CD8-positive, alpha-beta memory T cell (primary cell): ENCODE results near the gene TTC38. TPM values are rescaled to one million over a fixed set of nuclear protein-coding genes. Genes with fewer than 3 reads are reported as not detected.

Source experiments
- CTCF ChIA-PET: fragments of 350-600 bp; sonication (Branson Sonifier 250); formaldehyde crosslinking; loops from one replicate; lab custom pipeline; 2021; ENCODE audit warnings: antibody characterized with exemption; lab: Charles Lee
- POLR2A ChIA-PET: fragments of 350-600 bp; sonication (Branson Sonifier 250); formaldehyde crosslinking; loops from one replicate; lab custom pipeline; 2021; ENCODE audit warnings: antibody characterized with exemption; lab: Charles Lee
- DNase-seq, 5 donors: peaks; one replicate each; pipeline versions ENCODE4 v3.0.0 to v3.0.0-alpha.2; 2020 to 2022; ENCODE audit warnings: mixed read lengths in 1 of 5
- H3K27ac ChIP-seq: one replicate; pipeline ENCODE4 v1.7.0; 2013; ENCODE audit warnings: low read depth, mild to moderate bottlenecking, low read length, moderate library complexity
- H3K27me3 ChIP-seq: 2 replicates; pipeline ENCODE4 v1.7.0; 2013; ENCODE audit warnings: low read length, mild to moderate bottlenecking; ENCODE audit not compliant: insufficient read depth, poor library complexity, severe bottlenecking
- H3K36me3 ChIP-seq: 2 replicates; pipeline ENCODE4 v1.7.0; 2013; ENCODE audit warnings: mild to moderate bottlenecking, low read length, moderate library complexity; ENCODE audit not compliant: insufficient read depth
- H3K4me1 ChIP-seq: 2 replicates; pipeline ENCODE4 v1.7.0; 2013; ENCODE audit warnings: mild to moderate bottlenecking, low read length, moderate library complexity; ENCODE audit not compliant: insufficient read depth
- H3K4me3 ChIP-seq: 2 replicates; pipeline ENCODE4 v1.7.0; 2013; ENCODE audit warnings: mild to moderate bottlenecking, low read length
- H3K9me3 ChIP-seq: 2 replicates; pipeline ENCODE4 v1.7.0; 2013; ENCODE audit warnings: mild to moderate bottlenecking, low read length
- H3K27ac Mint-ChIP-seq, 8 donors: one replicate each; pipeline ENCODE4 v1.8.0; 2020 to 2021; ENCODE audit warnings: mixed read lengths in 8 of 8, mild to moderate bottlenecking in 6 of 8, inconsistent platforms in 3 of 8, moderate library complexity in 3 of 8
- H3K27me3 Mint-ChIP-seq, 2 donors: one replicate each; pipeline ENCODE4 v1.8.0; 2020 to 2021; ENCODE audit warnings: mixed read lengths in 2 of 2, mild to moderate bottlenecking in 1 of 2, moderate library complexity in 1 of 2
- H3K36me3 Mint-ChIP-seq, 3 donors: one replicate each; pipeline ENCODE4 v1.8.0; 2020 to 2021; ENCODE audit warnings: mixed read lengths in 3 of 3, inconsistent platforms in 1 of 3, mild to moderate bottlenecking in 1 of 3
- H3K4me1 Mint-ChIP-seq, 3 donors: one replicate each; pipeline ENCODE4 v1.8.0; 2020 to 2021; ENCODE audit warnings: mixed read lengths in 3 of 3, inconsistent platforms in 1 of 3, mild to moderate bottlenecking in 1 of 3
- H3K4me3 Mint-ChIP-seq, 7 donors: one replicate each; pipeline ENCODE4 v1.8.0; 2020 to 2021; ENCODE audit warnings: mixed read lengths in 7 of 7, mild to moderate bottlenecking in 6 of 7, moderate library complexity in 4 of 7, inconsistent platforms in 2 of 7
- H3K9me3 Mint-ChIP-seq, 5 donors: one replicate each; pipeline ENCODE4 v1.8.0; 2020 to 2022; ENCODE audit warnings: mixed read lengths in 5 of 5, mild to moderate bottlenecking in 3 of 5, moderate library complexity in 2 of 5, inconsistent platforms in 1 of 5
- polyA plus RNA-seq: library from polyadenylated mRNA; unstranded; fragments of 300-500 nt; fragmentation: Illumina TruSeq; gene quantifications from one replicate; pipeline ENCODE4 v1.2.3, GENCODE V29; 2021
- total RNA-seq, 2 experiments: library from RNA; stranded (reverse); gene quantifications; one replicate each; pipeline ENCODE4 v1.2.3, GENCODE V29; 2021

The TTC38 gene
- total and polyA plus RNA-seq, 3 experiments from 2014 or later, result 15.6 to 20.0 (median 17.4) TPM

DNA sequence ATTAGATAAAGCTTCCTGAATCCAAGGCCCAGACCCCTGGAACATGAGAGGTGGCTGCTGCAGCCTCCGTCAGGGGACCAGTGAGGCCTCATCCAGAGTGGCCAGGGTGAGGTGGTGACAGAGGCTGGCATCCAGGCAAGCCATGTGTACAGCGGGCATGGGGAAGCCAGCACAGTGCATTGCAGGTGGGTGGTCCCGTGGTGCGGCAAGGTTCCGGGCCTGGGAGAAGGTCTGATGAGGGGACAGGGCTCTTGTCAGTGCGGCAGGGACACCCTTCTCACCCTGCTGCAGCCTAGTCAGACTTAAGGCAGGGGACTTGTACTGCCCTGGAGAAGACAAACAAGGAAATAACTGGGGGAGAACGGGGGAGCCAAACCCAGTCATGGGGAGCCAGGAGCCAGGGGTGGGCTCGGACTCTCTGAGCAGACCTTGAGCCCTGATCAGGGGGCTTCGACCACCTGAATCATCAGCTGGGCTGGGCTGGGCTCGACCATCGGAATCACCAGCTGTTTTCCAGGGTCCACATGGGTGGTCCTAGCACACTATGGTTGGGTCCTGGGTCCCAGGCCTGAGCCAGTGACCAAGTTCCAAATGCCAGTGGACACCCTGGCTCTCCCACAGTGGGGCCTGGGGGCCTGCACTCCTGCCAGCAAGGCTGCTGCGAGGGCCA is 5.1 kb downstream of the TTC38 start:
- no peak overlapping the region for H3K4me3 ChIP-seq
- Mint-ChIP-seq H3K4me1 (peaks cover 20 to 38% (median 35%) of the 10 kb centered on the region in 3 donors), H3K4me3 (no peak overlapping the region), H3K27ac (peak overlapping the region in 1 of 8 donors; percentile 24), H3K36me3 (peaks cover 10 to 41% (median 11%) of the 10 kb centered on the region in 3 donors), H3K9me3 (no peaks in the 10 kb centered on the region), H3K27me3 (peaks cover 0 to 4% of the 10 kb centered on the region in 2 donors)
- H3K27ac ChIP-seq, result no peak overlapping the region
- H3K36me3 ChIP-seq, result peaks cover 9% of the 10 kb centered on the region
- peaks cover 4% of the 10 kb centered on the region for H3K4me1 ChIP-seq
- H3K9me3 ChIP-seq, result no peaks in the 10 kb centered on the region
- POLR2A ChIA-PET, result no interaction called here
- DNase-seq, result no peak
- CTCF ChIA-PET, result no interaction called here
- H3K27me3 ChIP-seq, result no peaks in the 10 kb centered on the region

DNA sequence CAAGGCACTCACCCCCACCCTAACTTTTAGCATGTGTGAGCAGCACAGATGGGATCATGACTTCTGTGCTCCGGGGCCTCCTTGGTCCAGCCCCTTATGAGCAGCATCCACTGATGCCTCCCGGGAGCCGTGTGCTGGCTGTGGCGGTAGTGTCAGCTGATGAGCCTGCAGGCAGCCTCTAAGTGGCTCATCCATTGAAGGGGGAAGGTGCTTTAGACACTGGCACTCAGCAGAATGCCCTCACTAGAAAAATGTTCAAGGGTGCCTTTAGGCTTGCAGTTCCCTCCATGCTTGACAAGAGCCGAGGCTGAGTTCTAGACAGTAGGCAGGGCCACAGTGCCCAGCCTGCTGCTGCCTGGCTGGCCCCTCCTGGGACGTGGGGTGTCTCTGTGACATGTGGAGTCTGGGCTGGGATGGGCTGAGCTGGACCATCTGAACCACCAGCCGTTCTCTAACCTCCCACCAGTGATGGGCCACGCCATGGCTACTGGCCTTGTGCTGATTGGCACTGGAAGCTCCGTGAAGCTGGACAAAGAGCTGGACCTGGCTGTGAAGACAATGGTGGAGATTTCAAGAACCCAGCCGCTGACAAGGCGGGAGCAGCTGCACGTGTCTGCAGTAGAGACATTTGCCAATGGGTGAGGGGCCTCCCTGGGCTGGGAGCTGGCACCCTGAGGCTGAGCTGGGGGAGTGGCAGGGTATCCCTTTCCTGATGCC is 5.8 kb downstream of the TTC38 start:
- Histone ChIP-seq H3K27me3 (no peaks in the 10 kb centered on the region), H3K9me3 (no peaks in the 10 kb centered on the region), H3K4me3 (no peak overlapping the region), H3K4me1 (peaks cover 4% of the 10 kb centered on the region), H3K27ac (no peak overlapping the region), H3K36me3 (peaks cover 12% of the 10 kb centered on the region)
- no peaks in the 10 kb centered on the region for H3K9me3 Mint-ChIP-seq
- DNase-seq, result no peak
- no peak overlapping the region for H3K4me3 Mint-ChIP-seq
- ChIA-PET CTCF (no interaction called here), POLR2A (no interaction called here)
- H3K4me1 Mint-ChIP-seq, result peaks cover 22 to 39% (median 37%) of the 10 kb centered on the region in 3 donors
- H3K36me3 Mint-ChIP-seq, result peaks cover 10 to 48% (median 11%) of the 10 kb centered on the region in 3 donors
- H3K27me3 Mint-ChIP-seq, result peaks cover 0 to 4% of the 10 kb centered on the region in 2 donors
- H3K27ac Mint-ChIP-seq, result no peak overlapping the region

DNA sequence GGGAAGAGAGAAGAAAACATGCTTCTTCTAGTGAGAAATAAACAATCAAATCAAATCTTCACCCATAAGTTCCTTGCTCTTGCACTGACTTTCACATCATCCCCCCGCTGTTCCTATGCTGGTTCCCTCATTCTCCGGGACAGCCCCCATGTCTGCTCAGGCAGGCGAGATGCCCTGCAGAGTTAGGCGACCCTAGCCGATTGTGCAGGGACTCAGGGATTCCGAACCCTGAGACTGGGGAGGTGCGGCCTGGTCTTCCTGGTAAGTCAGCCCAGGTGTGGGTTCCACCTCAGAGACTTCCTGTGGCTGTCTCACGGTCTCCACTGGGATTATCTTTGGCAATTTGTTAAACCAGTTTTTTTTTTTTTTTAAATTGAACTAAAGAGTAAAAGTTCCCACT is 6.6 kb downstream of the TTC38 start:
- H3K27me3 ChIP-seq, result no peaks in the 10 kb centered on the region
- no peaks in the 10 kb centered on the region for H3K9me3 ChIP-seq
- CTCF ChIA-PET, result no interaction called here
- H3K4me1 ChIP-seq, result peaks cover 2% of the 10 kb centered on the region
- POLR2A ChIA-PET, result no interaction called here
- H3K27ac ChIP-seq, result no peak overlapping the region
- H3K36me3 Mint-ChIP-seq, result peaks cover 10 to 54% (median 11%) of the 10 kb centered on the region in 3 donors
- no peak overlapping the region for H3K27ac Mint-ChIP-seq
- H3K4me3 Mint-ChIP-seq, result no peak overlapping the region
- DNase-seq, result no peak
- peaks cover 0 to 4% of the 10 kb centered on the region in 2 donors for H3K27me3 Mint-ChIP-seq
- peaks cover 22 to 34% (median 32%) of the 10 kb centered on the region in 3 donors for H3K4me1 Mint-ChIP-seq
- peaks cover 13% of the 10 kb centered on the region for H3K36me3 ChIP-seq
- H3K4me3 ChIP-seq, result no peak overlapping the region
- H3K9me3 Mint-ChIP-seq, result no peaks in the 10 kb centered on the region

DNA sequence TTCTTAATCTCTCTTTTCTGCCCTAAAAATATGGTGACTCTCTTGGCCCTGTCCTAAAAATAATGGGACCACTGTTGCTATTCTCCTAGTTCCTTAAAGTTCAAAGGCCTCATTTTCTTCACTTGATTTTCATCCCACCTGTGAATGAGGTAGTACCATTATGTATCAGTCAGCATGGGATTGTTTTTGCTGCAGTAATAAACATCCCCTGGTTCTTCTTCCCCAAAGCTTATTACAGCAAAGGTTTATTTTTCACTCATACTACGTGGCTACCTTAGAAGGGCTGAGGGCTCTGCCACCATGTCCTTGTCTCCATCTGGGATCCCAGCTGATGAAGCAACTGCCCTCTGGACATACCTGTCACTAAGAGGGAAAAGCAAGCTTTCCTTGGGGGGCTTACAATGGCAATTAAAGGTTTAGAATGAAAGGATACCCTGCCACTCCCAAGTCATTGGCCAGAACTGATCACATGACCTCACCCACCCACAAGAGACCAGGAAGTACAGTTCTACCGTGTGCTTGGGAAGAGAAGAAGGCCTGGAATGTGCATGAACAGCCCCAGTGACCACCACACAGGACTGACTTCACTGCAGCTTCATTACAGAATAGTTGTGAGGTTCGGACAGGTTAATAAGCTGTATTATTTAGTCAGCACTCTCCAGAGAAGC is 7.8 kb downstream of the TTC38 start:
- H3K9me3 ChIP-seq, result no peaks in the 10 kb centered on the region
- H3K4me1 ChIP-seq, result peaks cover 13% of the 10 kb centered on the region
- H3K9me3 Mint-ChIP-seq, result no peaks in the 10 kb centered on the region
- ChIA-PET CTCF (no interaction called here), POLR2A (no interaction called here)
- no peaks in the 10 kb centered on the region for H3K27me3 ChIP-seq
- peak overlapping the region in 4 of 8 donors; percentile 18 to 91 (median 42) for H3K27ac Mint-ChIP-seq
- H3K4me3 Mint-ChIP-seq, result peak overlapping the region in 2 of 7 donors; percentile 2 to 12
- H3K36me3 ChIP-seq, result peaks cover 13% of the 10 kb centered on the region
- peaks cover 0 to 2% of the 10 kb centered on the region in 2 donors for H3K27me3 Mint-ChIP-seq
- no peak overlapping the region for H3K27ac ChIP-seq
- peaks cover 10 to 59% (median 11%) of the 10 kb centered on the region in 3 donors for H3K36me3 Mint-ChIP-seq
- no peak for DNase-seq
- peaks cover 25 to 36% (median 30%) of the 10 kb centered on the region in 3 donors for H3K4me1 Mint-ChIP-seq
- H3K4me3 ChIP-seq, result no peak overlapping the region

DNA sequence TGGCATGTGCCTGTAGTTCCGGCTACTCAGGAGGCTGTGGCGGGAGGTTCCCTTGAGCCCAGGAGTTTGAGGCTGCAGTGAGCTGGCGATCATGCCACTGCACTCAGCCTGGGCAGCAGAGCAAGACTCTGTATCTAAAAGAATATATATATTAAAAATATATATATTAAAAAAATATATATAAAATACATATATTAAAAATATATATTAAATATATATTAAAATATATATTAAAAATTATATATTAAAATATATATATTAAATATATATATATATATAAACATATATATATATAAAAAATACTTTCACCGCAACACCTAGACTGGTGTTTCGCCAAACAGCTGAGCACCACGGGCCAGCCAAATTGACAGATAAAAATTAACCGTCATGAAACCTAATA is 8.8 kb downstream of the TTC38 start:
- Histone ChIP-seq H3K27ac (no peak overlapping the region), H3K4me1 (peaks cover 23% of the 10 kb centered on the region), H3K27me3 (no peaks in the 10 kb centered on the region), H3K36me3 (peaks cover 13% of the 10 kb centered on the region), H3K4me3 (no peak overlapping the region), H3K9me3 (no peaks in the 10 kb centered on the region)
- peak overlapping the region in 3 of 7 donors; percentile 39 to 83 (median 67) for H3K4me3 Mint-ChIP-seq
- H3K9me3 Mint-ChIP-seq, result no peaks in the 10 kb centered on the region
- ChIA-PET POLR2A (interaction anchor here (0.6 to 1.4 kb wide), 2 partner anchors 20 to 295 kb away, joined by 5 to 6 read pairs; partner anchors contain the start of gene GTSE1), CTCF (interaction anchor here (0.8 to 1.0 kb wide), 2 partner anchors 11 to 55 kb away, joined by 3 to 4 read pairs; no protein-coding TSS in a partner anchor)
- H3K4me1 Mint-ChIP-seq, result peaks cover 34 to 46% (median 40%) of the 10 kb centered on the region in 3 donors
- peak overlapping the region in 4 of 8 donors; percentile 50 to 91 (median 68) for H3K27ac Mint-ChIP-seq
- peaks cover 10 to 63% (median 11%) of the 10 kb centered on the region in 3 donors for H3K36me3 Mint-ChIP-seq
- H3K27me3 Mint-ChIP-seq, result peaks cover 0 to 2% of the 10 kb centered on the region in 2 donors
- DNase-seq, result no peak

DNA sequence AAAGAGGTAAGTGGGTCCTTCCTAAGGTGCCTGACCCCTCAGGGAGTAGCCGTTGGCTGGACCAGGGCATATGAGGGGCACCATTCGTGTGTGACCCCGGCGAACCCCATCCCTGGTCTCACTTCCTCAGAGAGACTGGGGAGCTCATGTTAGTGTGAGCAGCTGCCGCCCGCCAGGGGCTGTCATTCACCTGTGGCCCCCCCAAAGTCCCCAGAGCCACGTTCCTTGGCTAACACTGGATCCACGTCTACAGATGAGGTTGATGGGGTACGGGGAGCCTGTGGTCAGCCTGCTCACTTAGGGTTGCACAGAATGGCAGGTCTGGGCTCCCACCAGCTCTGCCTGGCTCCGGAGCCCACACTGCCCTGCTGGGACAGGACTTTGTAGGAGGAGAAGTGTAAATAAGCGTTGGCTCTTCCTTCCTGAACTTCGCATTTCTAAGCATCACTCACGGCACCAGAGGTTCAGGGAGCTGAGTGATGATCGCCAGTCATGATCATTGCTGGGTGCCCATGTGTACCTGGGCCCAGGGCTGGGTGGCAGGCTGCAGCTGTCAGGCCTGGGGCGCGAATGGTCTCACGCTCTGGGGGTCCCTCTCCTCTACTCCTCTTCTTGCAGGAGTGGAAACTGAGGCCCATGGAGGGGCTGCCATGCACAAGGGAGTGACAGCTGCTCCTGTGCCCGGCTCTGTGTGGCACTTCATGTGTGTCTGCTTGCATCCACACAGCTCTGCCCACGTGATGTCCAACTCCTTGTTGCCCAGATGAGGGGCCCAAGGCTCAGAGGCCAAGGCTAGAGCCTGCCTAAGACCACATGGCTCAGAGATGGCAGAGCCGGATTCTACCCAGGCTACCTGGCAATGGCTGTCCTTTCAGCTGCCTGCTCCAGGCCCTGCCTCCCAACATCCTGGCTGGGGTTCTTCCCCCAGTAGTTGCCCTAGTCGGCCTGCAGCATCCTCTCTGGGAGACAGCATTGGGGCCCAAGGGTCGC is 11.1 kb downstream of the TTC38 start:
- peak overlapping the region in 3 of 8 donors; percentile 32 to 89 (median 47) for H3K27ac Mint-ChIP-seq
- CTCF ChIA-PET, result interaction anchor here (0.8 kb wide), 1 partner anchor 28 kb away, joined by 3 read pairs; no protein-coding TSS in a partner anchor
- H3K36me3 Mint-ChIP-seq, result peaks cover 11 to 56% (median 13%) of the 10 kb centered on the region in 3 donors
- no peak for DNase-seq
- H3K4me3 Mint-ChIP-seq, result no peak overlapping the region
- H3K27me3 Mint-ChIP-seq, result peaks cover 0 to 2% of the 10 kb centered on the region in 2 donors
- Histone ChIP-seq H3K4me1 (peaks cover 32% of the 10 kb centered on the region), H3K27ac (no peak overlapping the region), H3K27me3 (no peaks in the 10 kb centered on the region), H3K4me3 (no peak overlapping the region), H3K36me3 (peaks cover 13% of the 10 kb centered on the region), H3K9me3 (no peaks in the 10 kb centered on the region)
- peaks cover 40 to 54% (median 46%) of the 10 kb centered on the region in 3 donors for H3K4me1 Mint-ChIP-seq
- no peaks in the 10 kb centered on the region for H3K9me3 Mint-ChIP-seq
- POLR2A ChIA-PET, result no interaction called here
